ENCODE measurements around the gene SPOCK1.

The SPOCK1 gene

GRCh38 chr5:137360607-137361006 is 138.5 kb downstream of the SPOCK1 start:
- no peaks in the 10 kb centered on the region for H3K4me1 ChIP-seq (ENCODE audit: insufficient read depth, low read length)
- H3K9ac ChIP-seq (ENCODE audit: low read depth, low read length): no peak overlapping the region
- no peaks in the 10 kb centered on the region for H3K36me3 ChIP-seq (ENCODE audit: insufficient read depth, low read length)
- no peaks in the 10 kb centered on the region for H3K9me3 ChIP-seq (ENCODE audit: control insufficient read depth, insufficient read depth, low read length)

DNA sequence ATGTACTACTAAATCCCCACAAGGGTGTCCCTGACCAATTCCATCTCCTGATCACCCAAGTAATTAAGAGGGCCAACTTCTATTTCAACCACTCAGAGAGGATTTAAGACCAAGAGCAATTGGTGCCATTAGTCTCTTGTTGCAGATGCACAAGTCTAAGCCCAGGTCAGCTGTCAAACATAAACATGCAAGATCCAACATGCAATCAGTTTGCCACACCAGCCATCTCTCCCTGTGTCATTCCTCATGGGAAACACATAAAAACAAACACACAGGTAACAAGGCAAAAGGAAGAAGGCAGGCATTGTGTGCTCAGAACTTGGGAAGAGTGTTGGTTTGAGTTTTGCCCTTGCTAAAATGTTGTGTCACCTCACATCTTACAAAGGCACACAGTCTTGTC is 139.2 kb downstream of the SPOCK1 start:
- H3K9me3 ChIP-seq (ENCODE audit: control insufficient read depth, insufficient read depth, low read length): no peaks in the 10 kb centered on the region
- no peak overlapping the region for H3K9ac ChIP-seq (ENCODE audit: low read depth, low read length)
- H3K36me3 ChIP-seq (ENCODE audit: insufficient read depth, low read length): no peaks in the 10 kb centered on the region
- H3K4me1 ChIP-seq (ENCODE audit: insufficient read depth, low read length): no peaks in the 10 kb centered on the region

- Histone ChIP-seq H3K4me1 (ENCODE audit: insufficient read depth, low read length) (no peaks in the 10 kb centered on the region), H3K36me3 (ENCODE audit: insufficient read depth, low read length) (no peaks in the 10 kb centered on the region), H3K9ac (ENCODE audit: low read depth, low read length) (no peak overlapping the region), H3K9me3 (ENCODE audit: control insufficient read depth, insufficient read depth, low read length) (no peaks in the 10 kb centered on the region)
Measured at GRCh38 chr5:137357436-137357835, 141.7 kb downstream of the SPOCK1 start.

DNA sequence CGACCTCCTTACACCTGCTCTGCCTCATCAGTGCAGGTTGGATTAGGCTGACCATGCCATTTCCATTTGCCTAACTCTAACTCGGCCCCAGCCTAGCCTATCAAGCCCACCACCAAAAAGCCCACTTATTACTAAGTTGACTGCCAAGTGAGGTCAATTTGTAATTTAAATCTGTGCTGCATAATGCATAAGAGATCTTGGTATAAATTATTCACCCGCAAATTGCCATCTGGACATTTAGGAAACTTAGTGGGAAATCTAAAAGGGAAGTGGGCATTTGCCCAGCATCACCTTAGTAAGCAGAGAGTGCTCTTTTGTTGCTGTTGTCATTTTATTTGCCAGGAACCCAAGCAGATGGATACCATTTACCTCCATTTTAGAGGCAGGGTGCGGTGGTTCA is 143.0 kb downstream of the SPOCK1 start:
- Histone ChIP-seq H3K9me3 (ENCODE audit: control insufficient read depth, insufficient read depth, low read length) (no peaks in the 10 kb centered on the region), H3K4me1 (ENCODE audit: insufficient read depth, low read length) (no peaks in the 10 kb centered on the region), H3K36me3 (ENCODE audit: insufficient read depth, low read length) (no peaks in the 10 kb centered on the region), H3K9ac (ENCODE audit: low read depth, low read length) (no peak overlapping the region)

- H3K9me3 ChIP-seq (ENCODE audit: control insufficient read depth, insufficient read depth, low read length): no peaks in the 10 kb centered on the region
Measured at GRCh38 chr5:137355708-137356107, 143.4 kb downstream of the SPOCK1 start.

DNA sequence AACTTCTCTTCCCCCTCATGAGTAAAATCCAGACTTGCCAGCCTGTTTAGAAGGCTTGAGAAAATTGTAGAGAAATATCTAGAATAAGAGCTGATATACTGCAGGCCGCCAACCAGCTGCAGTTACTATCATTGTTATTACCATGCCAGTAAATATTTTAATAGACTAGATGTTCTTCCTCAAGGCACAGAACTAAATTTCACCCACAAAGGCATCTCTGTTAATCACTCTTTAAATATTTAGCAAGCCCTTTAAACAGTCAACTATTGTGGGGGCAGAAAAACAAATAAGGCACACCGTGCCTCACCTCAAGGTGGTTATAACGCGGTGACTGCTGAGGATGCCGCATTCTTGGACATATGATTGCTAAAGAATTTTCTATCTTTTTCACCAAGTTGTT is 147.0 kb downstream of the SPOCK1 start:
- Histone ChIP-seq H3K36me3 (ENCODE audit: insufficient read depth, low read length) (no peaks in the 10 kb centered on the region), H3K4me1 (ENCODE audit: insufficient read depth, low read length) (no peaks in the 10 kb centered on the region), H3K9me3 (ENCODE audit: control insufficient read depth, insufficient read depth, low read length) (no peaks in the 10 kb centered on the region), H3K9ac (ENCODE audit: low read depth, low read length) (no peak overlapping the region)

More at GRCh38 chr5:137355708-137356107, 143.4 kb downstream of the SPOCK1 start:
- H3K36me3 ChIP-seq (ENCODE audit: insufficient read depth, low read length): no peaks in the 10 kb centered on the region
- no peaks in the 10 kb centered on the region for H3K4me1 ChIP-seq (ENCODE audit: insufficient read depth, low read length)
- no peak overlapping the region for H3K9ac ChIP-seq (ENCODE audit: low read depth, low read length)

DNA sequence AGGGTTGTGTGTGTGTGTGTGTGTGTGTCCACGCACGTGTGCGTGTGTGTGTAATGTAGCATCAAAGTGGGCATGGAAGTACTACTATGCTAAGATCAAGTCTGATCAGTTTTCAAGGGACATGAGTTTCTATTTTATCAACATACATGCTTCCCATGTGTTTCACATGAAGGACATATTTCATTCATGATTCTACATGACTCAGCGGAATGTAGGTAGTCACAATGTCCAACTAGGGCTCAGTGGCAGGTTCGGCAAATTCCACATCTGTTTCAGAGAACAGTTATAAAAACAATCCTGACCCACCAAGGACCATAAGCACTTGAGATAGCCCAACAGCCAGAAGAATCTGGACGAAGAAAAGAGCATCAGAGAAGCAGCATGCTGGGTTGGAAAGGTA is 148.3 kb downstream of the SPOCK1 start:
- Histone ChIP-seq H3K9ac (ENCODE audit: low read depth, low read length) (no peak overlapping the region), H3K4me1 (ENCODE audit: insufficient read depth, low read length) (peaks cover 8% of the 10 kb centered on the region; the same call in 1 of the 2 replicates), H3K9me3 (ENCODE audit: control insufficient read depth, insufficient read depth, low read length) (no peaks in the 10 kb centered on the region)

DNA sequence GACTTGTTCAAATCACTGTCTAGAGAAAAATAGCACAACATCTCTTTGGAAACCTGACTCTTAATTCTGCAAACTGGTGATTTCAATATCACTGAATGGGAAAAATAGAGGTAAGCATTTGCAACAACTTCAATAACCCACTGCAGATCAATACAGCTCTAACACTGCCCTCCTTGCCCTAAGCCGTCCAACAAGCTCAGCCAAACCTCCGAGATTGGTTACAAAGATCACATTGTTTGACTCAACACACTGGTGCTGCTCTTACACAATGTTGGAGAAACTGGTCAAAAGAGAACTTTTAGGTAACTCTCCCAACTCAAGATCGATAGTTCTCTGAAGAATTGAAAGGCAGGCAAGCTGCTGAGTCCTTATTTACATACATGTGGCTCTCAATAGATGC is 150.4 kb downstream of the SPOCK1 start:
- H3K9me3 ChIP-seq (ENCODE audit: control insufficient read depth, insufficient read depth, low read length): no peaks in the 10 kb centered on the region
- H3K36me3 ChIP-seq (ENCODE audit: insufficient read depth, low read length): no peaks in the 10 kb centered on the region
- H3K4me1 ChIP-seq (ENCODE audit: insufficient read depth, low read length): peaks cover 17% of the 10 kb centered on the region; the same call in 1 of the 2 replicates
- H3K9ac ChIP-seq (ENCODE audit: low read depth, low read length): no peak overlapping the region

More for the DNA sequence above, 148.3 kb downstream of the SPOCK1 start:
- no peaks in the 10 kb centered on the region for H3K36me3 ChIP-seq (ENCODE audit: insufficient read depth, low read length)

DNA sequence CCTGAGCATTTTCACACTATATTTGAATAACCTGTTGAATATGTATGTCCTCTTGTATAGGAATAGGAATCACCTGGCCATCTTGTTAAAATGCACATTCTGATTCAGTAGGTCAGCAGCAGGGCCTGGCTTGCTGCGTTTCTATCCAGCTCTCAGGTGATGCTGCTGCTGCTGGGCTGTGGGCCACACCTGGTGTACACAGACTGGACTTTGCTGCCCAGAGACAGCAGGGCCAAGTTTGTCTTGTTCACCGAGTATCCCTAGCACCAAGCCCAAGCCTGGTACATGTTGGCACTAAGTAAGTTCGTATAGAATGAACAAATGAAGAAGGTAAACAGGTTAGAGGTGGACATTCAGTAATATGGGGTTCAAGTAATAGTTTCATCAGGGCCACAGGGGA is 151.3 kb downstream of the SPOCK1 start:
- Histone ChIP-seq H3K36me3 (ENCODE audit: insufficient read depth, low read length) (no peaks in the 10 kb centered on the region), H3K4me1 (ENCODE audit: insufficient read depth, low read length) (peaks cover 17% of the 10 kb centered on the region; the same call in 1 of the 2 replicates), H3K9ac (ENCODE audit: low read depth, low read length) (no peak overlapping the region)

DNA sequence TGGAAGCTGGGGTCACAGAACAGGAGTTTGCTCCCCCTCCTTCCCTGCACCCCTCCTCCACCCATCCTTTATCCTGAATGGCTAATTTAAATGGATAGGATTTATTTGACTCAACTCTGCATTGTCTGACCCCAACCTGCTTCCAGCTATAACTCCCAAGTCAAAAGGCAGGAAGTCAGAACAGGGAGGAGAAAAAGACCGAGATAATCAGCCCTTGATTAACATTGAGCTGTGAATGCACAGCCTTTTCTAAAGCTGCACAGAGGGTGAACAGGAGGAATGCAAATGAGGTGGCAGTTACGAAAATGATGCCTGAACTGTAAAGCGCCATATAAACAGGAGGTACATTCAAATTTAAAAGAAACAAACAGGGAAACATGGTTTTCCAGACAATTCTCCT is 152.8 kb downstream of the SPOCK1 start:
- H3K9me3 ChIP-seq (ENCODE audit: control insufficient read depth, insufficient read depth, low read length): no peaks in the 10 kb centered on the region
- no peaks in the 10 kb centered on the region for H3K36me3 ChIP-seq (ENCODE audit: insufficient read depth, low read length)
- H3K4me1 ChIP-seq (ENCODE audit: insufficient read depth, low read length): peaks cover 17% of the 10 kb centered on the region; the same call in 1 of the 2 replicates
- no peak overlapping the region for H3K9ac ChIP-seq (ENCODE audit: low read depth, low read length)

More for the DNA sequence above, 151.3 kb downstream of the SPOCK1 start:
- H3K9me3 ChIP-seq (ENCODE audit: control insufficient read depth, insufficient read depth, low read length): no peaks in the 10 kb centered on the region

DNA sequence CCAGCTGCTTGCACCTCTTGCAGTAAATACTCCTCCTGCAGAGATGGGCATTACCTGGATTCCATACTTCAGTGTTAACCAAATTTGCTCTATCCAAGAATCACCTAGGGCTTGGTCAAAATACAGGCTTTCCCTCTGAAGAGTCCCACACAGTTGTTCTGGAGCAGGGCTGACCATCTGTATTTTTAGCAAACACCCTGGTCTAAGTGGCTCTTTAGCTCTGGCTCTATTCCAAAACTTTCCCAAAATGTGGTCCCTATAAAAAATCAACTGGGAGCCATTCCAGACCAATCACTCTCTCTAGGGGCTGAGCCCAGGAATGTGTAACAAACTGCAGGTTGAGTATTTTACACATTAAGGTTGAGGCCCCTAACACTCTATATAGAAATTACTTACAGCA is 153.7 kb downstream of the SPOCK1 start:
- H3K9ac ChIP-seq (ENCODE audit: low read depth, low read length): no peak overlapping the region
- no peaks in the 10 kb centered on the region for H3K9me3 ChIP-seq (ENCODE audit: control insufficient read depth, insufficient read depth, low read length)
- H3K4me1 ChIP-seq (ENCODE audit: insufficient read depth, low read length): peaks cover 17% of the 10 kb centered on the region; the same call in 1 of the 2 replicates
- H3K36me3 ChIP-seq (ENCODE audit: insufficient read depth, low read length): no peaks in the 10 kb centered on the region

DNA sequence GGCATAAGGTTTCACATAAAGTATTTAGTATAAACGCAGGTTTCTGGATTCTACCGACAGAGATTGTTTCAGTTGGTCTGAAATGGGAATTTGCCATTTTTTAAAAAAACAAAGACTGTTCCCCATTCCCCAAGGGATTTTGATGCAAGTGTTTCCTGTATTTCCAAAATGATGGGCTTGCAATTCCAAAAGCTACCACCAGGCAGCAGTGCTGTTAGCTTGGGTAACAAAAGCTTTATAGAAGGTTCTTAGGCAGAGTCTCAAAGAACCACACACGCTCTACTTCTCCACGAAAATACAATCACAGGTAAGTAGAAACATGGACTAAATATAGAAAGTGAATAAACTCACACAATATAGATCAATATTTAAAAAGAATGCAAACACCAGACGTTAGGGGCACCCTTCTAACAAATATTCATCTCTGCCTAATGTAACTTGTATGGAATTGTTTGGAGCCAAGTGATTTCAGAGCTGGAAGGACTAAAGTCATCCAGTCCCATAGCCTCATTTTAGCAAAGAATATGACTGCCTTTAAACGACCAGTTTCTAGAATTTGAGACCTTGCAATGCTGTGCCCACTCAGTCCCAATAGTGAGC is 154.3 kb downstream of the SPOCK1 start:
- Histone ChIP-seq H3K9me3 (ENCODE audit: control insufficient read depth, insufficient read depth, low read length) (no peaks in the 10 kb centered on the region), H3K36me3 (ENCODE audit: insufficient read depth, low read length) (no peaks in the 10 kb centered on the region), H3K9ac (ENCODE audit: low read depth, low read length) (no peak overlapping the region), H3K4me1 (ENCODE audit: insufficient read depth, low read length) (peaks cover 17% of the 10 kb centered on the region; the same call in 1 of the 2 replicates)

DNA sequence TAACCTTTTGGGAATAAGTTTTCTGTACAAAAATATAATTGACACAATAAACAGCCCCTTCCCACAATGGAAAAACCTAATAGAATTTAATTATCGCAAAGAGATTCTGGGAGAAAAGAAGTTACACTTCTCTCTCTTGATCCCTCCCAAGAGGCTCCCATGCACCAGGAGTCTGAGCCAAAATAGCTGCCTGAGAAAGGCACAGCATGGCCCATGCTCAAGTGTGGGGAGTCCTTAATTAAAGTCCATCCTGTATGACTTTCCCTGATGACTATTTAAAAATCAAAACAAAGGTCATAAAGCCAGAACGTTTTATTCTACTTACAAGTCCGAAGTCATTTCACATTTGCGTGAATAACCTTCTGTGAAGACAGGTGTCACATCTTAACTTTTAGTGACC is 155.1 kb downstream of the SPOCK1 start:
- Histone ChIP-seq H3K9ac (ENCODE audit: low read depth, low read length) (no peak overlapping the region), H3K4me1 (ENCODE audit: insufficient read depth, low read length) (peaks cover 17% of the 10 kb centered on the region; the same call in 1 of the 2 replicates), H3K36me3 (ENCODE audit: insufficient read depth, low read length) (no peaks in the 10 kb centered on the region), H3K9me3 (ENCODE audit: control insufficient read depth, insufficient read depth, low read length) (no peaks in the 10 kb centered on the region)

DNA sequence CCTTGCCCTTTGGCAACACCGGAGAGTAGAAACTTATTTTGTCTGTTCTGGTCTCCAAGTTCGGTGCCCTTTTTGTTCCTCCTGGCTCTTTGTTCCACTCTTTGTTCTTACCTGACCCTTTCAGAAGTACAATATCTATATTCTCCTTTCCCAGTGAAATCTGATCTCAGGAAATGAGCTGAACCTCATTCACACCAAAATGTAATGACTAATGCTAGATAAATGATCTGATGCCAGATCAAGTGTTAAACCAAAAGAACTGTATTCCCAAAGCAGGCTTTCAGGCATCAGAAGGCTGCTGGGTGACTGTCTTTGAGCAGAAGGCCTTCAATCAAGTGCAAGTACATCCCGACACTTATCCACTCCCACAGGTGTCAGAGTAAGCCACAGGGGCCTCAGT is 156.4 kb downstream of the SPOCK1 start:
- Histone ChIP-seq H3K9me3 (ENCODE audit: control insufficient read depth, insufficient read depth, low read length) (no peaks in the 10 kb centered on the region), H3K36me3 (ENCODE audit: insufficient read depth, low read length) (no peaks in the 10 kb centered on the region), H3K4me1 (ENCODE audit: insufficient read depth, low read length) (peaks cover 17% of the 10 kb centered on the region; the same call in 1 of the 2 replicates)

DNA sequence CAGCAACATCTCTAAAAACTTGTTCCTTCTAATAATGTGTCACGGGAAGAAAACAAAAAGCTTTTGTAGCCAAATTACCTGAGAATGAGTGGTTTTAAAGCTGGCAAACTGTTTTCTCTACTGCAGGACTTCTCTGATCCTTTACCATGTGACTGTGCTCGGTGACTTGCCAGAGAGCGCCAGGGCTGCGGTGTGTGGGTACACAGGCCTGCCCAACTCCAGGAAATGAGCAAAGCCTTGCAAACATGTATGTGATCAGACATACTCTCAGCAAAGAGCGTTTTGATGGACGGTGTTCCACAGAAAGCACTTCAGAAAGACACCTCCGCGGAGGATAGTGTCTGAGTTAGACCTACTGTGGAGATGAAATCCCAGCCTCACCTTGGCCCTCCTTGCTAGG is 157.3 kb downstream of the SPOCK1 start:
- H3K4me1 ChIP-seq (ENCODE audit: insufficient read depth, low read length): peaks cover 17% of the 10 kb centered on the region; the same call in 1 of the 2 replicates
- H3K36me3 ChIP-seq (ENCODE audit: insufficient read depth, low read length): no peaks in the 10 kb centered on the region
- no peaks in the 10 kb centered on the region for H3K9me3 ChIP-seq (ENCODE audit: control insufficient read depth, insufficient read depth, low read length)
- H3K9ac ChIP-seq (ENCODE audit: low read depth, low read length): no peak overlapping the region

More for the DNA sequence above, 156.4 kb downstream of the SPOCK1 start:
- no peak overlapping the region for H3K9ac ChIP-seq (ENCODE audit: low read depth, low read length)
